ENCODE data around the gene EXOC4.

Gene EXOC4

DNA sequence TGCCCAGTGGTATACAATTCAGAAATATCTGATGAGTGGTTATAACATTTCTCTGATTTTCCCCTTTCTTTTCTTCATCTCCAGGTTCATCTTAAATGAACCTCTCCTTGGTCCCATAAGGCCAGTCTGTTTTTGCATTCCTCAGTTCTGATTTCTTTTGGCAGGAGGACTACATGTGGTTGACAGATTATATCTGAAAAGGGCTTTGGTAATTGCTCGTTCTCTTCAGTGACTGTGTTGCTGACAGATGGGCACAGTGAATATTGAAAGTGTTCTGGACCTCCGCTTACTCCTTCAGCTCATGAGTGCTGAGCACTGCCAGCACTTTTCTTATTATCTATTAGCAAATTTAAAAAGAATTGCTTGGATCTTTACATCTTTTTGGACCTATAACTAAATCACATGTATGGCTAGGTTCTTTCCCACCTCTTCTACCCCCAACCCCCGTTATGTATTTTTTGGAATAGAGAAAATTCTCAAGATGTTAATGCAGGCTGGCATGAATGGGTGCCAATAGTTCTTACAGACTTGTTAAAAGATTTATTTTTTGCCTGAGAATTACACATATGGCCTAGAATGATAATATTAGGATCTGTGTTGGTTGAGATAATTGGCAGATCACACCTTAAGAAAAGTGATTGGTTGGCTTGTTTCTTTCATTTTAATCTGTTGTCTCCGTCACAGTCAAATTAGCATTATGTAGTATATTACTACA lies 323.0 kb downstream of the EXOC4 start:
- H3K4me3 ChIP-seq (replicated peaks in 1 of 2; ENCODE audit: low read depth in 2 of 2, low read length in 2 of 2): no peak overlapping the region
- TF ChIP-seq CTCF (IDR thresholded peaks at IDR 0.05; ENCODE audit: low read depth, low read length): no peak
- DNase-seq (ENCODE audit: low read depth in 2 of 2): peak in 1 of 2 donors; percentile 20

- no peak for TF ChIP-seq CTCF (IDR thresholded peaks at IDR 0.05; ENCODE audit: low read depth, low read length)
- H3K4me3 ChIP-seq (replicated peaks in 1 of 2; ENCODE audit: low read depth in 2 of 2, low read length in 2 of 2): no peak overlapping the region
These were observed 323.8 kb downstream of the EXOC4 start for GRCh38 chr7:133576612-133577168.

DNA sequence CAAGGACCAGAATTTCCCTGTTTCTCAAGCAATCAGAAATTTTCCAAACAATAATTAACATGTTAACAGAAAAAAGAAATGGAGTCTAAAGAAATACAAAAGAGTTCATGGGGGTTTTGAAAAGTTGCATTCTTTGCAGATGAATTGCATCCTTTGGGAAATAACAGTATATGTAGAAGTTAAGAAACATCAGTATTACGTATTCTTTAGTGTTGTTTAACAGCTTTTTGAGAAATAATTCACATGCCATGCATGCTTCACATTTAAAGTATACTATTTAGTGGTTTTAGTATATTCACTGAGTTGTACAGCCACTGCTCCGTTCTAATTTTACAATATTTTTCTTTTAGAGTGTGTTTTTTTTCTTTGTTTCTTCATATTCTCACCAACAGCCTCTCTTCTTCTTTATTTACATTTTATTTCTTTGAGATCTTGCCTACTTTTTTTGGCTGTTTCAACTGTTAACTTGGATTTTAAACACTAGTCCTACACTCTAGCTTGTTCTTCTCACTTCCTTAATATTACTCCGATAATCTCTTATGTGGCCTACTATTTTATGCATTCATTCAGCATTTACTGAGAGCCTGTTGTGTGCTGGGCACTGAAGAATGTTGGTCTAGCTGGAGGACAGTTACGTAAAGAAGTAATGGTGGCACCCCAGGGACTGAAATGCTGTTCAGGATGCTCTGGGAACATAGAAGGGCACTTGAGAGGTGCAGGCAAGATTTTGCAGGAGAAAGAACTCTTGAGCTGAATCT lies 330.1 kb downstream of the EXOC4 start:
- peak; percentile 87 to 93 for DNase-seq (ENCODE audit: low read depth in 2 of 2)
- TF ChIP-seq CTCF (IDR thresholded peaks at IDR 0.05; ENCODE audit: low read depth, low read length): no peak
- H3K4me3 ChIP-seq (replicated peaks in 1 of 2; ENCODE audit: low read depth in 2 of 2, low read length in 2 of 2): no peak overlapping the region

More at GRCh38 chr7:133576612-133577168, 323.8 kb downstream of the EXOC4 start:
- DNase-seq (ENCODE audit: low read depth in 2 of 2): no peak

GRCh38 chr7:133583545-133584171 lies 330.8 kb downstream of the EXOC4 start:
- TF ChIP-seq CTCF (IDR thresholded peaks at IDR 0.05; ENCODE audit: low read depth, low read length): no peak
- no peak for DNase-seq (ENCODE audit: low read depth in 2 of 2)
- H3K4me3 ChIP-seq (replicated peaks in 1 of 2; ENCODE audit: low read depth in 2 of 2, low read length in 2 of 2): no peak overlapping the region

DNA sequence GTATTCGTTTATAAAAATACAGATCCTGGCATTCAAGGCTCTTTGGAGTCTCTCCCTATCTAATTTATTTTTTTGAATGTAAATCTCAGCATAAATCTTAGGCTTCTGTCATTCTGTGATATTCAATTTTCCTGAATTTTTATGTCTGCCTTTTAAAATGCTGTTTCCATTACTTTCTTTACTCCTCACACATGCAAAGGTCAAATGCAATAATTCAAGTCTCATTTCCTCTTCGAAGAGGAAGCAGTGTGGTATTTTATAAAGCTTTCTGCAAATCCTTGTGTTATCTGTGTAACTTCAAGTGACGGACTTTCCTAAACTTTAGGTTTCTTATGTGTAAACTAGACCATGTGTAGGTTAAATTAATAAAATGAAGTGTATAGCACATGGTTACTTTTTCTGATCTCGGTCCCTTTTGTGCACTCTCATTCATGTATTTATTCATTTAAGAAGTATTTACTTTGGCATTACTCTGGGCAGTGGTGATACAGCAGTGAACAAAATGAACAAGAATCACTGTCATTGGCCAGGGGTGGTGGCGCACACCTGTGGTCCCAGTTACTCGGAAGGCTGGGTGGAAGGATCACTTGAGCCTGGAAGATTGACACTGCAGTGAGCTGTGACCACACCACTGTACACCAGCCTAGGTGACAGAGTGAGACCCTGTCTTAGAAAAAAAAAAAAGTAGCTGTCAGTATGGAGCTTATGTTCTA lies 332.2 kb downstream of the EXOC4 start:
- TF ChIP-seq CTCF (IDR thresholded peaks at IDR 0.05; ENCODE audit: low read depth, low read length): no peak
- DNase-seq (ENCODE audit: low read depth in 2 of 2): no peak

GRCh38 chr7:133586253-133586652 lies 333.4 kb downstream of the EXOC4 start:
- DNase-seq (ENCODE audit: low read depth in 2 of 2): no peak
- no peak for TF ChIP-seq CTCF (IDR thresholded peaks at IDR 0.05; ENCODE audit: low read depth, low read length)
- no peak overlapping the region for H3K4me3 ChIP-seq (replicated peaks in 1 of 2; ENCODE audit: low read depth in 2 of 2, low read length in 2 of 2)

More for the DNA sequence above, 332.2 kb downstream of the EXOC4 start:
- H3K4me3 ChIP-seq (replicated peaks in 1 of 2; ENCODE audit: low read depth in 2 of 2, low read length in 2 of 2): no peak overlapping the region

All from cardiac fibroblast (primary cell).